ENCODE measurements around the gene SHISA6. TPM values are rescaled to one million over a fixed set of nuclear protein-coding genes. Genes with fewer than 3 reads are reported as not detected.

SHISA6 gene
- total RNA-seq, 1 donor from 2014 or later: not detected

- intact Hi-C loops (cut with micrococcal nuclease): no loop called here
- no peaks in the 10 kb centered on the region for H3K27me3 Mint-ChIP-seq
- no peaks in the 10 kb centered on the region for H3K36me3 Mint-ChIP-seq (ENCODE audit: low read depth)
- H3K27ac Mint-ChIP-seq: no peak overlapping the region
- no peaks in the 10 kb centered on the region for H3K4me1 Mint-ChIP-seq
- H3K4me3 Mint-ChIP-seq: no peak overlapping the region
- no peak for DNase-seq
- peaks cover 15% of the 10 kb centered on the region for H3K9me3 Mint-ChIP-seq
Observed at GRCh38 chr17:11539637-11540036, 298.6 kb downstream of the SHISA6 start.

GRCh38 chr17:11545002-11545401, 304.0 kb downstream of the SHISA6 start:
- H3K36me3 Mint-ChIP-seq (ENCODE audit: low read depth): no peaks in the 10 kb centered on the region
- peaks cover 1% of the 10 kb centered on the region for H3K9me3 Mint-ChIP-seq
- no peak overlapping the region for H3K4me3 Mint-ChIP-seq
- H3K4me1 Mint-ChIP-seq: no peaks in the 10 kb centered on the region
- DNase-seq: no peak
- no peak overlapping the region for H3K27ac Mint-ChIP-seq
- intact Hi-C loops (cut with micrococcal nuclease): no loop called here
- H3K27me3 Mint-ChIP-seq: no peaks in the 10 kb centered on the region

- intact Hi-C loops (cut with micrococcal nuclease): no loop called here
- Mint-ChIP-seq H3K27ac (no peak overlapping the region), H3K9me3 (no peaks in the 10 kb centered on the region), H3K4me3 (no peak overlapping the region), H3K27me3 (no peaks in the 10 kb centered on the region), H3K4me1 (no peaks in the 10 kb centered on the region), H3K36me3 (ENCODE audit: low read depth) (no peaks in the 10 kb centered on the region)
- DNase-seq: no peak
Observed at GRCh38 chr17:11545696-11546095, 304.7 kb downstream of the SHISA6 start.

- no peaks in the 10 kb centered on the region for H3K27me3 Mint-ChIP-seq
- no peaks in the 10 kb centered on the region for H3K36me3 Mint-ChIP-seq (ENCODE audit: low read depth)
- DNase-seq: no peak
- intact Hi-C loops (cut with micrococcal nuclease): no loop called here
- H3K4me3 Mint-ChIP-seq: no peak overlapping the region
- peaks cover 4% of the 10 kb centered on the region for H3K9me3 Mint-ChIP-seq
- H3K27ac Mint-ChIP-seq: no peak overlapping the region
- no peaks in the 10 kb centered on the region for H3K4me1 Mint-ChIP-seq
Observed at GRCh38 chr17:11547853-11548252, 306.8 kb downstream of the SHISA6 start.

- no peak for DNase-seq
- peaks cover 4% of the 10 kb centered on the region for H3K9me3 Mint-ChIP-seq
Observed at GRCh38 chr17:11548398-11548797, 307.4 kb downstream of the SHISA6 start.

GRCh38 chr17:11550431-11550830, 309.4 kb downstream of the SHISA6 start:
- Mint-ChIP-seq H3K27ac (no peak overlapping the region), H3K4me1 (no peaks in the 10 kb centered on the region), H3K36me3 (ENCODE audit: low read depth) (no peaks in the 10 kb centered on the region), H3K27me3 (no peaks in the 10 kb centered on the region), H3K4me3 (no peak overlapping the region), H3K9me3 (peaks cover 8% of the 10 kb centered on the region)
- DNase-seq: no peak
- intact Hi-C loops (cut with micrococcal nuclease): no loop called here

More at GRCh38 chr17:11548398-11548797, 307.4 kb downstream of the SHISA6 start:
- Mint-ChIP-seq H3K4me3 (no peak overlapping the region), H3K27me3 (no peaks in the 10 kb centered on the region), H3K27ac (no peak overlapping the region), H3K36me3 (ENCODE audit: low read depth) (no peaks in the 10 kb centered on the region), H3K4me1 (no peaks in the 10 kb centered on the region)
- intact Hi-C loops (cut with micrococcal nuclease): no loop called here

GRCh38 chr17:11551442-11551841, 310.4 kb downstream of the SHISA6 start:
- DNase-seq: no peak
- Mint-ChIP-seq H3K4me3 (no peak overlapping the region), H3K4me1 (no peaks in the 10 kb centered on the region), H3K27me3 (no peaks in the 10 kb centered on the region), H3K27ac (no peak overlapping the region), H3K9me3 (peaks cover 8% of the 10 kb centered on the region), H3K36me3 (ENCODE audit: low read depth) (no peaks in the 10 kb centered on the region)
- intact Hi-C loops (cut with micrococcal nuclease): no loop called here

GRCh38 chr17:11553135-11553534, 312.1 kb downstream of the SHISA6 start:
- Mint-ChIP-seq H3K27me3 (no peaks in the 10 kb centered on the region), H3K4me1 (no peaks in the 10 kb centered on the region), H3K36me3 (ENCODE audit: low read depth) (no peaks in the 10 kb centered on the region), H3K4me3 (no peak overlapping the region), H3K9me3 (peaks cover 8% of the 10 kb centered on the region), H3K27ac (no peak overlapping the region)
- intact Hi-C loops (cut with micrococcal nuclease): no loop called here
- DNase-seq: no peak

GRCh38 chr17:11554042-11554441, 313.0 kb downstream of the SHISA6 start:
- Mint-ChIP-seq H3K27me3 (no peaks in the 10 kb centered on the region), H3K4me3 (no peak overlapping the region), H3K27ac (no peak overlapping the region), H3K9me3 (peaks cover 8% of the 10 kb centered on the region), H3K36me3 (ENCODE audit: low read depth) (no peaks in the 10 kb centered on the region), H3K4me1 (no peaks in the 10 kb centered on the region)
- intact Hi-C loops (cut with micrococcal nuclease): no loop called here
- no peak for DNase-seq

GRCh38 chr17:11554542-11554941, 313.5 kb downstream of the SHISA6 start:
- Mint-ChIP-seq H3K9me3 (peaks cover 8% of the 10 kb centered on the region), H3K4me1 (no peaks in the 10 kb centered on the region), H3K36me3 (ENCODE audit: low read depth) (no peaks in the 10 kb centered on the region), H3K4me3 (no peak overlapping the region), H3K27ac (no peak overlapping the region), H3K27me3 (no peaks in the 10 kb centered on the region)
- DNase-seq: no peak
- intact Hi-C loops (cut with micrococcal nuclease): no loop called here

GRCh38 chr17:11555530-11555929, 314.5 kb downstream of the SHISA6 start:
- no peak overlapping the region for H3K27ac Mint-ChIP-seq
- DNase-seq: no peak
- H3K4me1 Mint-ChIP-seq: no peaks in the 10 kb centered on the region
- peaks cover 8% of the 10 kb centered on the region for H3K9me3 Mint-ChIP-seq
- no peaks in the 10 kb centered on the region for H3K36me3 Mint-ChIP-seq (ENCODE audit: low read depth)
- no peaks in the 10 kb centered on the region for H3K27me3 Mint-ChIP-seq
- H3K4me3 Mint-ChIP-seq: no peak overlapping the region
- intact Hi-C loops (cut with micrococcal nuclease): no loop called here

- H3K4me1 Mint-ChIP-seq: no peaks in the 10 kb centered on the region
- no peak overlapping the region for H3K27ac Mint-ChIP-seq
- no peak for DNase-seq
- peaks cover 4% of the 10 kb centered on the region for H3K9me3 Mint-ChIP-seq
- H3K36me3 Mint-ChIP-seq (ENCODE audit: low read depth): no peaks in the 10 kb centered on the region
- no peak overlapping the region for H3K4me3 Mint-ChIP-seq
- no peaks in the 10 kb centered on the region for H3K27me3 Mint-ChIP-seq
- intact Hi-C loops (cut with micrococcal nuclease): no loop called here
Observed at GRCh38 chr17:11557727-11558452, 316.9 kb downstream of the SHISA6 start.

GRCh38 chr17:11558681-11559234, 317.7 kb downstream of the SHISA6 start:
- Mint-ChIP-seq H3K27ac (no peak overlapping the region), H3K4me3 (no peak overlapping the region), H3K9me3 (peaks cover 1% of the 10 kb centered on the region), H3K27me3 (no peaks in the 10 kb centered on the region), H3K4me1 (no peaks in the 10 kb centered on the region), H3K36me3 (ENCODE audit: low read depth) (no peaks in the 10 kb centered on the region)
- intact Hi-C loops (cut with micrococcal nuclease): no loop called here
- no peak for DNase-seq

GRCh38 chr17:11559601-11560000, 318.6 kb downstream of the SHISA6 start:
- Mint-ChIP-seq H3K36me3 (ENCODE audit: low read depth) (no peaks in the 10 kb centered on the region), H3K27me3 (no peaks in the 10 kb centered on the region), H3K27ac (no peak overlapping the region), H3K4me1 (no peaks in the 10 kb centered on the region), H3K4me3 (no peak overlapping the region), H3K9me3 (no peaks in the 10 kb centered on the region)
- DNase-seq: no peak
- intact Hi-C loops (cut with micrococcal nuclease): no loop called here

- DNase-seq: no peak
- Mint-ChIP-seq H3K36me3 (ENCODE audit: low read depth) (no peaks in the 10 kb centered on the region), H3K27me3 (no peaks in the 10 kb centered on the region), H3K4me1 (no peaks in the 10 kb centered on the region), H3K9me3 (peaks cover 2% of the 10 kb centered on the region), H3K4me3 (no peak overlapping the region), H3K27ac (no peak overlapping the region)
- intact Hi-C loops (cut with micrococcal nuclease): no loop called here
Observed at GRCh38 chr17:11561281-11561680, 320.3 kb downstream of the SHISA6 start.

Measured in activated CD4-positive, alpha-beta T cell treated with anti-CD3 and anti-CD28 coated beads, Interleukin-2, amount 10 ng/mL, durations not matched to agents 24 days and 14 days (primary cell).